Activated naive CD4-positive, alpha-beta T cell treated with anti-CD3 and anti-CD28 coated beads, Interleukin-2, amount 10 ng/mL, durations not matched to agents 5 hours and 36 hours (primary cell): ENCODE data around the gene GDF11. TPM values are rescaled to one million over a fixed set of nuclear protein-coding genes. Genes with fewer than 3 reads are reported as not detected.

ENCODE experiments used
- total RNA-seq, 2 experiments: library from RNA; stranded (reverse); gene quantifications; one replicate each; pipeline ENCODE4 v1.2.3, GENCODE V29; 2021

The GDF11 gene
- 10 to 100 TPM; 10.2 to 10.7 TPM for total RNA-seq

DNA sequence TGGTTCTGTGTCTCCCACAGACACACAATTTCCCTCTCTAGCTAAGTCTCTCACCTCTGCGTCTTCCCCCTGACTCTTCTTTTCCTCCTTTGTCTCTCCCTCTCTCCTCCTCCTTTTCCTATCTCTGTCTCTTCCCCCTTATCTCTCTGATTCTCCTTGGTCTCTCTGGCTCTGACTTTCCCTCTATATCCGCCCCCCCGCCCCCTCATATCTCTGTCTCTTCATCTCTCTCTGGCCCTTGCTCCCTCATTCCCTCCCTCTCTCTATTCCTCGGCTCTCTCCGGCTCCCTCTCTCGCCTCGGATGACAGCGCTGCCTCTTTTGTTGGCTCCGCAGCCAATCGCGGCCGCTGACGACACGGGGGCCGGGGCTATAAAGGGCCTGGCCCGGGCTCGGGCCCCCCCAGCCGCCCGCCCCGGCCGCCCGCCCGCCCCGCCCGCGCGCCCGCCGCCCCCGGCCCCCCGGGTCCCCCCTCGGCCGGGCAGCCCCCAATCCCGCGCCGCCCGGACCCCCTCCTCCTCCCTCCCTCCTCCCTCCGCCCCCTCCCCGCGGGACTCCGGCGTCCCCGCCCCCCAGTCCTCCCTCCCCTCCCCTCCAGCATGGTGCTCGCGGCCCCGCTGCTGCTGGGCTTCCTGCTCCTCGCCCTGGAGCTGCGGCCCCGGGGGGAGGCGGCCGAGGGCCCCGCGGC, at the start of gene GDF11:
Gene GDF11, plus strand, starts transcription at position 404 of the 687 bp plus-strand sequence. Its CDS starts 195 bp downstream, at position 599.

DNA sequence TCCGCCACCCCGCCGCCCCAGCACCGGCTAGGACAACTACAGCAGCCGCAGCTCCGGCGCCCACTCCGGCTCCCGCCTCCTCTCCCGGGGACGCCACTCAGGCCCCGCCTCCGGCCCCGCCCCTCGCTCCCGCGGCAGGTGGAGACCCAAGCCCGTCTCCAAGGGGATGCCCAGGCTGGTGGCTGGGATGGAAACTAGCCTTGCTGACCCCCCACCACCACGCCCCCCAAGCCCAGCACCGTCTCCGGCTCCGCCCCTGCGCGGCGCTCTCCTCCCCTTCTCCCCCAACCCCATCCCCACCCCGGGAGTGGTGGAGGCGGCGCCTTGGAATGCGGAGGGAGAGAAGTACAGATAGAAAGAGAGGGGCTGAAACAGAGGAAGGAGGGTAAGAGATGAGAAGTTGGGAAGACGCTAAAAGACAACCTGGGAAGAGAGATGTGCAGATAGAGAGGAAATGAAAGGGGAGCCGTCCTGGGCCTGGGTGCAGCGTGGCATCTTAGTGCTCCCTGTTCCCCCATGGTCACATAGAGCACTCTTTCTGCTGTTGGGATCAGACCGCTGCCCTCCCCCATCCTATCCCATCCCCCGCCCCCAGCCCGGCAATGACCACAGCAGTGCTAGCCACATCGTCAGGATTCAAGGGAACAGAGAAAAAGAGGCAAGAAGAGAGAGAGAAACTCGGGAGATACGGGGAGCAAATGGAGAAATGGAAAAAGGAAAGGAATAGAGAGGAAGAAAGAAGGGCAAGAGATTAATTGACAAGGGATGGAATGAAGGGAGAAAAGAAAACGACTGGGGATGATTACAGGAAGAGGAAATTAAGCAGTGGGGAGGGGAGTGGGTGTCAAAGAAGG, 34.9 kb upstream of the GDF11 start, which contains the start of gene ITGA7:
Gene ITGA7, minus strand, starts transcription at position 64 of the 854 bp plus-strand sequence. CDS start 222 bp downstream, outside the sequence.

GRCh38 chr12:55715833-55716581, 26.9 kb upstream of the GDF11 start, which contains the start of gene BLOC1S1:
Gene BLOC1S1, plus strand, starts transcription at chr12:55716046. Its CDS starts 6 bp downstream, at chr12:55716052.

DNA sequence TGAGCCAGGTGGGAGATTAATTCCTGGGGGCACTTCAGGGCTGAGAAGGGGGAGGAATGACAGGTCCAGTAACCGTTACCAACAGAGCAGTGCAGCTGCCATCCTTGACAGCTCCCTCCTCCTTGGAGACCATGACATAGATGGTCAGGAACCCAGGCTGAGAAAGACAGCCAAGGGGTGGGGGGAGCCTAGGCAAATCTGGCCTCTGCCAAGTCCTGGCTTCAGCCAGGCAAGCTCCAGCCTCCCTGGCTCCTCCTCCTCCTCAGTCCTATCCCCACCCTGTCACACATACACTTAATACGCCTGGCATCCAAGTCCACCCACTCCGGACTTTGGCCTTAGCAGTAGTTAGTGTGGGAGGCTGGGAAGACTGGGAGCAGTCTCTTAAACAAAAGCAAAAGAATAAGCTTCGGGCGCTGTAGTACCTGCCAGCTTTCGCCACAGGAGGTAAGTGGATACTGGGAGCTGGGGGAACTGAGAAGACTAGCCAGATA, 22.8 kb upstream of the GDF11 start, which contains the start of gene RDH5:
Gene RDH5, plus strand, starts transcription at position 323 of the 494 bp plus-strand sequence. CDS start 792 bp downstream, outside the sequence.

DNA sequence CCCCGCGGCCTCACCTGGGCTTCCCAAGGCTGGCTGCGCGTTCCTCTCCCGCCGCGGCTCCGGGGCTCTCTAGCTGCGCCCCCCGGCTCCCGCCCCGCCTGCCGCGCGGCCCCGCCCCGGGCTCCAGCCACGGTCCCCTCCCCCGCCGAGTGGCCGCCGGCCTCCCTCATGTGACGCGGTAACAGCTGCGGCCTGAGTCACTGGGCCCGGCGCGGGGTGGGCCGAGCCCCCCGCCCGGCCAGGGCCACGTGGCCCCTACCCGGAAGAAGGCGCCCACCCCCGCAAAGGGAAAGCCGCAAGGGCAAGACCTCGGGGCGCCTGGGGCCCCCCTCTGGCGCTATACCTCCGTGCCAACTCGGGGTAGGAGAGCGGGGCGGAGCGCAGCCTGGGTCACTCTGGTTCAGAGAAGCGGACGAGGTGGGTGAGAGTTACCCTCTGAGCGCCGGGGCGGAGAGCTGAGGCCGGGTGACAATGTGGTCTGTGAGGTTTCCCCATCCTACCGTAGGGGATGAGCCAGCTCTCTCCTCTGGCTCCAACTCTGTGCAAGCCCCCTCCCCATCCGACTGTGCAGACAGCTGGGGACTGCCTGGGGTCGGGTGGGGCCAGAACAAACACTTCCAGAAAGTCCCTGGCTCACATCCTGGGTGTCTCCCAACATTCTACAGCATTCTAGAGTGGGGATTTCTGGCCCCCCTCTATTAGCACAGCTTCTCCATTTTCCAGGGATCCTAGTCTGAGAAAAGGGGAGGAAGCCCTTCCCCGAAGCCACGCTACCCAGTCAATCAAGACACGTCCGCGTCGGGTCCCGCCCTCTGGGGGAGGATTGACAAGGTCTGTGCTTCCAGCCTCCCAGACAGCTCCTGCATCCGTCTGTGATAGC, 13.7 kb upstream of the GDF11 start, which contains the start of gene CD63:
Gene CD63, minus strand, starts transcription at position 71 of the 880 bp plus-strand sequence. CDS start 668 bp downstream, outside the sequence.

Other genes with a start within 250 kb of the GDF11 start
- gene OR6C4, start 193.5 kb upstream of the GDF11 start, total RNA-seq = not detected
- gene OR2AP1, start 170.7 kb upstream of the GDF11 start, total RNA-seq = not detected
- not detected for gene OR10P1, start 106.2 kb upstream of the GDF11 start, total RNA-seq
- 1 to 10 TPM; 2.1 to 2.6 TPM for gene ITGA7, start 35.2 kb upstream of the GDF11 start, total RNA-seq
- gene BLOC1S1, start 27.1 kb upstream of the GDF11 start, total RNA-seq = 100 to 1,000 TPM; 145 to 152 TPM
- gene RDH5, start 22.7 kb upstream of the GDF11 start, total RNA-seq = 10 to 100 TPM in 1 of 2 experiments, 1 to 10 TPM in 1; 9.7 to 11.1 TPM
- gene CD63, start 14.1 kb upstream of the GDF11 start, total RNA-seq = 100 to 1,000 TPM; 106 to 114 TPM
- gene SARNP, start 74.6 kb downstream of the GDF11 start, total RNA-seq = 10 to 100 TPM; 77.9 to 78.8 TPM
- gene ORMDL2, start 74.9 kb downstream of the GDF11 start, total RNA-seq = 10 to 100 TPM; 55.3 to 55.7 TPM
- gene DNAJC14, start 86.5 kb downstream of the GDF11 start, total RNA-seq = 10 to 100 TPM; 30.4 to 31.3 TPM
- not detected for gene MMP19, start 99.8 kb downstream of the GDF11 start, total RNA-seq
- gene PYM1, start 184.8 kb downstream of the GDF11 start, total RNA-seq = 10 to 100 TPM; 54.0 to 55.4 TPM
- gene DGKA, start 188.0 kb downstream of the GDF11 start, total RNA-seq = 1,000 to 10,000 TPM in 1 of 2 experiments, 100 to 1,000 TPM in 1; 954 to 1,054 TPM
- not detected for gene PMEL, start 222.9 kb downstream of the GDF11 start, total RNA-seq
- 10 to 100 TPM; 75.4 to 81.8 TPM for gene CDK2, start 223.7 kb downstream of the GDF11 start, total RNA-seq
- 10 to 100 TPM; 68.5 to 68.8 TPM for gene RAB5B, start 231.0 kb downstream of the GDF11 start, total RNA-seq